ENCODE measurements around the gene RNF207. TPM values are rescaled to one million over a fixed set of nuclear protein-coding genes. Genes with fewer than 3 reads are reported as not detected.
A peak's percentile ranks its signal among the peaks of the same experiment; 100 is the strongest.

RNF207 gene
- polyA plus RNA-seq, 12 donors: 7.8 to 48.0 (median 21.1) TPM; not detected in 1

DNA sequence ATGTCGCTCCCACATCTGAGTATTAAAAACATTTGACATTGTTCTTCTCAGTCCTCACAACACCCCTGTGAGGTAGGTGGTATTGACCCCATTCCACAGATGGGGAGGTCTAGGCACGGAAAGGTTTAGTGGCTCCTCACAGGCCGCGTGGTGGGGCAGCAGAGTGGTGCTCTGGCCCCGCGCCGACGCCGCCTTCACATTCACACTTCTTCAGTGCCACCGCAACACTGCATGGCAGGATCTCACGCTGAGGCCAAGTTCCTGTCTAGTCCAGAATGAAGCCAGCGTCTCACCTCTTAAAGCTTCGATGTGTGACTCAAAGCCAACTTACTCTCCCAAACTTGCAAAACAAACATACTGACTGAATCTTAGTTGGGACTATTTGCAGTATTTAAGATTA lies 17.7 kb downstream of the RNF207 start:
- DNase-seq: no peak

DNA sequence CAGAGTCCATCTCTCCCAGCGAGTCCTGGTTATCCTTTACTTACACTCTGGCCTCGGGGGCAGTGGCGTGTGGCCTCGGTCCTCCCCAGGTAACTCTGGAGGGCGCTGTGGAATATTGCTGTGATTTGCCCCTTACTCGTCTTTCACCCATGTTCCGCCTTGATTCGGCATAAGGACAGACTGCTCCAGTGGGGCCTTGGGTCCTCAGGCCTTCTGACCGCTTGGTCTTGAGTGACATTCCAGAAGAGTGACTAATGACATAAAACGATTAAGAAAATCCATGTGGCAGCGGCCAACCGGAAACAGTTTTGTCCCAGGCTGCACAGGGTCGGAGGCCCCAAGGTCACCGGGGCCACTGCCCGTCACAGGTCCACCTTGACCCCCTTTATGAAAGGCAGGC lies 18.8 kb downstream of the RNF207 start:
- no peak for DNase-seq

DNA sequence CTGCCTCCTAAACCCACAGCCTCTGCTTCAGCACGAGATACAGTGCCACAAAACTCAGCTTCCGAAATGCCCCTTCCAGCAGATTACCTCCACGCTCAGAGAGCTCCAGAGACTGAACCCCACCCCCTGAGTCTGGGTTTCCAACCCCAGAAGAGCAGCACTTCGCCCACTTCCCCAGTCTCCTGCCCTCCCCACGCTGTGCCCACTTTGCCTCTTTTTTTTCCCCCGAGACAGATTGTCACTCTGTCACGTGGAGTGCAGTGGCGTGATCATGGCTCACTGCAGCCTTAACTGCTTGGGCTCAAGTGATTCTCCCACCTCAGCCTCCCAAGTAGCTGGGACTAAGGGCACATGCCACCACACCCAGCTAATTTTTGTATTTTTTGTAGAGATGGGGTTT lies 19.7 kb downstream of the RNF207 start:
- no peak for DNase-seq

DNA sequence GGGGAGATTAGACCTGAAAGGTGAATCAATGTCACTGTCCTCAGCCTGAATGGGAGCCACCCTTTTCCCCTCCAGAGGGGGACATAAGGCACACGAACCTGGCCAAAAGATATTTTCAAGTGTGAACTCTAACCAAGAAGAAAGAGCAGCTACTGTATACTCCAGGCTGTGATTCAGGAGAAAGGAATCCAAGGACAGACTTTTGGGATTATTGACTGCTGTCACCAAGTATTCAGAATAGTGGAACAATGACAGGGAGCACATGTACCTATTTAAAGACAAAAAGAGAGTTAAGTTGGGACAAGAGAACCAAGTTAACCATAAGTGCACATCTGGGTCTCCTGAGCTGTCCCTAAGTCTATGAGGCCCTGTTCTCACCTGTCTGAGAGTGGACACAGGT lies 27.5 kb downstream of the RNF207 start:
- DNase-seq: no peak

GRCh38 chr1:6234502-6235295 lies 28.8 kb downstream of the RNF207 start:
- no peak for DNase-seq

GRCh38 chr1:6235296-6235677 lies 29.4 kb downstream of the RNF207 start:
- DNase-seq: no peak

GRCh38 chr1:6237093-6237492 lies 31.2 kb downstream of the RNF207 start:
- no peak for DNase-seq

GRCh38 chr1:6239213-6239752 lies 33.4 kb downstream of the RNF207 start:
- no peak for DNase-seq

DNA sequence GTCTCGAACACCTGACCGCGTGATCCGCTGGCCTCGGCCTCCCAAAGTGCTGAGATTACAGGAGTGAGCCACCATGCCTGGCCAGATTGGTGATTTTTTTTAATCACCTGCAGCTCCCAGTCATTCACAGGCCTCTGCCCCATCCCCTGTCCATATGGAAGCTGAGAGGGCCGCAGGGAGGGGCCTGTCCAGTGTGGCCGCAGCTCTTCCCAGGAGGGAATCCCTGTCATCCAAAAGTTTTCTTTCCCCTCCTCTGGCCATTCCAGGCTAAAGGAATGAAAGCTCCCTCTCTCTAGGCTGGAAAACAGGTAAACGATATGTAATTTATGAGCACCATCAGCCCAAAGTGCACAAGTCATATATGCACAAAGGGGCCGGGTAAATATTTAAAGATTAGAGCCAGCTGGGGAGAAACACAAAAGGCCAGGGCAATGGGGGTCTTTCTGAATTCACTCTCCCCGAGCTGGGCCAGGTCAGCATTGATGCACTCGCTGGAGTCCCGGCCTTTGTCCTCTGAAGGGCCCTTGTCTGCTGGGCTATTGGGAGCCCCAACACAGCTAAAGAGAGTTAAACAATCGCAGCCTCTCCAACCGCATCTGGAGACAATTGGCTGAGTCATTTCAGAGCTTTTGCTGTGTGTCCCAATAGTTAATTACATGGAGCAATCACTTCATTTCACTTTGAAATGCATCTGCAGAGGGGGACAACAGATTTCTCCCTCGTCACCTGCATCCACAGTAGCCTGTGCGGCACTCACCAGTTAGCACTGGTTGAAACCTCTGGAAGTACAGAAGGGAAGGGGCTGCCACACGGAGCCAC lies 34.2 kb downstream of the RNF207 start:
- DNase-seq: no peak

DNA sequence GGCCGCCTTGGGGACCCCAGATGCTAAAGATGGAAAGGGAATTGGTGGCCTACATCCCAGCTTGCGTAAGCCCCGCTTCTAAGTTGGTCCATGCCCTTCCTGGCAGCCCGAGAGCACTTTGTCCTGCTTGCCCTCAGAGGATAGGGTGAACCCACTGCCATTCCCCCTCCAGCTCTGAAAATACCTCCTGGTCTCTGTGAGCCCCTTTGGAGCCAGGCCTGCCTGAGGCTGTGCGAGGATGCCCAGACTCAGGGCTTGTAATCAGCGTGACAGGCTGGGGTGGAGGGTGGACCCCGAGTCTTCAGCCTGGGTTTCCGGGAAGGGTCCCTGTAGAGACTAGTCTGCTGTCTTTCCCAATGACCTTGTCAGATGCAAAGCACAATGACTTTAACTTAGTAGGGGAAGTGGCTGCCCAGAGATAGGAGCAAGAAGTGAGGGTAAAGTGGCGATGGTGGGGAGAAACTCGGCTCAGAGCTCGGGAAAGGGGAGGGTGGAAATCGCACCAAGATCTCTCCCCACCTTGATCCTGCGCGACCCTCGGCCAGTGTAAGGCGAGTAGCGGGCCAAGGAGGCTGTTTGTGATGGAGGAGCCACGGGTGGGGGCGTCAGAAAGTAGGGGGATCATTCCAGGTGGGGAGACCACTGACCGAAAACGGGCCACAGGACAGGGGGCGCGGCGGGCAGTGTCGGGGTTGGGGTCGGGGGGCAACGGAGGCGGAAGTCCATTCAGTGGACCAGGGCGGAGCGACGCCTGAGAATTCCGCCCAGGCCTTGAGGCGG lies 35.4 kb downstream of the RNF207 start:
- DNase-seq: no peak

DNA sequence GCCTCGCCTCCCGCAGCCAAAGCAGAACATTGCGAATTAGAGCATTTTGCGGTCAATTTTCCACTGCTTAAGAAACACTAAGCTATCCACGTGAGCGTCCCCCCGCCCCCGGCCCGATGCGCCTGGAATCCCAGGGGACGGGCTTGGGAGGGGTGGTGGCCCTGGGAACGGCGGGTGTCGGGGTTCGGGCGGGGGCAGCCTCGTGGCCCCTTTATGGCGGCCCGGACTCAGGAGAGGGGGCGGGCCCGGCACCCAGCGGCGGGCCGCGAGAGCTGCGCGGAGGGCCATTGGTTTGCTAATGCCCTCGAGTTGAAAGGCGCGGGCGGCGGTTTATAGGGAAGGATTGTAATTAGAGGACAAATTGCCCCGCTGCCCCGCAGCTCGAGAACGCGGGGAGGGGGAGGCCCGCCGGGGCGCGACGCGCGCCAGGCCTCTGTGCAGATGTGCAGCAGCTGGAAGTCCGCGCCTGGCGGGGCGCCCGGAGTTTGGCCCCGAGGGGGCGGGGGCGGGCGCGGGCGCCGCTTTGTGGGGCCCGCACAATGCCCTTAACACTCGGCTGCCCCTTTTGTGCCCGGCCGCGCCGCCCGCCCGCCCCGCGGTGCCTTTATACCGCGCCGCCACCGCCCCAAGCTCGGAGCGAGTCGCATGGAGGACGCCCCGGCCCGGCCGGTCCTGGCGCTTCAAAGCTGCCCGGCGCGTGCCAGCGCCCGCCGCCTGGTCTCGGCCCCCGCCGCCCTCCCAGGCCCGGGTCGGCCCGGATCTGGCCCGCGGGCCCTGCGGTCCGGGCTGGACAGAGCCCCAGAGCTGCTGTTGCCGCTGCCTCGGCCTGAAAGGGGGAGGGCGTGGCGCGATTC lies 36.2 kb downstream of the RNF207 start:
- DNase-seq: no peak

DNA sequence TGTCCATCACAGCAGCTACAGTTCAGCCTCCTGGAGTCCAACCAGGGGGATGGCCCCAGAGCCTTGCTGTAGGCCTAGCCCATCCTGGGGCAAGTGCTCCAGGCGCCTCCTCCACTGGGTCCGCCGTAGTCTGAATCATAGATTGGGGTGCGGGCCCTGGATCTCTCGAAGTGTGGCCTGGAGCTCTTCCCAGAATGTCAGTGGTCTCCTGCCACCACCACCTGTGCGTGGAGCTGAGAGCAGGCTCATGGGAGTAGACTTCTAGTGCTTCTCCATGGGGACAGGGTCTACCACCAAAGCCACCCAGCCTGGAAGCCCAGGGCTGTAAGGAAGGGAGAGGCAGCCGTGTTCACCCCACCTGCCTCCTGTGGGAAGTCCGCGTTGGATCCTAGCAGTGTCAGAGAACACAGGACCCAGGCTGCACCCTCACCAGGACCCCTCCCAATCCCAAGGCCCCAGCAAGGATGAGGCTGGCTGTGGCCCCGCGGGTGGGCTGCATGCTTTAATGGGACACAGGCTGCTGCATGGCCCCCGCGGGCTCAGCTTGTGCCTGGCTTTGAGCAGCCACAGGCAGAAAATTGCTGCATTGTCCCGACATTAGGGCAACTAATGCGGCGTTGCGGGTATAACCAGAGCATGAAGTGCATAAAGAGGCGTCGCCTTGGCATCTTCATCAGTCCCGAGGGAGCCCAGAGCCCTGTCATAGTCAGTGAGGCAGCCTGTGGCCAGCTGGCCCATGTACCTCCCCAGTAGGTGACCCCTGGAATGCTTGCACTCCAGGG lies 37.3 kb downstream of the RNF207 start:
- no peak for DNase-seq

DNA sequence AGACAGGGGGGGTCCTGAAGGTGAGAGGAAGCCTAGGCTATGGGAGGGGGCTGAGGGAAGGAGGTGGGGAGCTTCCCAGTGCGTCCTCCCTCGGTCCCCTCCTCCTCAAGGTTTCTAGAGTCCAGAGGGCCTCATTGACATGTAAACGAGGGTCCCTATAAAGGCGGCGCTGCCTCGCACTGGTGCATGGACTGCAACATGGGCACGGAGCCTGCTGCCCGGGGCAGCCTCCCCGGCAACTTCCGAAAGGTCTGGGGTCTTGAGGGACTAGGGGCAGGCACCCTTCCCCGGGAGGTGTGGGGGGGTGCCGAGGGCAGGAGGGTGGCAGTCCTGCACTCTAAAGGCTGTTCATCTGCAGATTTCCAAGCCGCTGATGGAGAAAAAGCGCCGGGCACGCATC lies 38.1 kb downstream of the RNF207 start, which contains the start of gene HES3:
HES3 (plus strand) TSS at position 187 of the 400 bp plus-strand sequence; CDS start at position 374, 187 bp downstream.
- DNase-seq: no peak

DNA sequence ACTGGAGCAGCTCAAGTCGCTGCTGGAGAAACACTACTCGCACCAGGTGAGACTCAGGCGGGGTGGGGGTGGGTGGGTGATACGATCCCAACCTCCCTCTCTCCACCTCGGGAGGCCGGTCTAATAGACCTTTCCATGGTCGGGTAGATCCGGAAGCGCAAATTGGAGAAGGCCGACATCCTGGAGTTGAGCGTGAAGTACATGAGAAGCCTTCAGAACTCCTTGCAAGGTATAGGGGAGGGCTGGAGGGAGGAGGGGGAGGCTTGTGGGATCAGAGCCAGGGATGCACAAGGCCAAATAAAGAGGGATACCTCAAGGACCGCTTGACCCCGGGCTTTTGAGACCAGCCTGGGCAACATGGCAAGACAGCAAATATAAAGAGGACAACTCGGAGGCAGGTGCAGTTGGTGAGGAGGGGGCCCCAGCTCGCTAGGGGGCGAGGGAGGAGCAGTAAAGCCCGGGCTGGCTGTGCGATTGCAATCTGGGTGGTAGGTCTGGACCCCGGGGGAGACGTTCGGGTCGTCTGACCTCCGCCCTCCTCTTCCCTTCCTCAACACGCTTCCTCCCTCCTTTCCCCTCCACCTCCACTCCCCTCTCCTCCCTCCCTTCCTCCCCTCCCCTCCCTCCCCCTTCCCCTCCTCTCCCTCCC lies 38.6 kb downstream of the RNF207 start:
- DNase-seq: no peak

- peak; percentile 87 for DNase-seq
Observed at GRCh38 chr1:6245086-6245868, 39.4 kb downstream of the RNF207 start.

- DNase-seq: no peak
Observed at GRCh38 chr1:6245869-6246496, 40.1 kb downstream of the RNF207 start.

GRCh38 chr1:6246497-6247467 lies 40.9 kb downstream of the RNF207 start:
- peak; percentile 83 for DNase-seq
